Measurements from ENCODE around the gene RBM39. TPM values are rescaled to one million over a fixed set of nuclear protein-coding genes. Genes with fewer than 3 reads are reported as not detected.
A peak's percentile ranks its signal among the peaks of the same experiment; 100 is the strongest.

The RBM39 gene
- total and polyA plus RNA-seq, 2 of the 13 experiments (the other 11 are each of a cell fraction or from before 2014, with no cell fraction given): 788 to 920 TPM

- TF ChIP-seq ZNF713 (CRISPR knock-in tag; IDR thresholded peaks at IDR 0.05): 0 out of 2 replicates have a peak, but pooled peaks have one; percentile 84
- peak; percentile 95 for TF ChIP-seq ELF1 (CRISPR knock-in tag; IDR thresholded peaks at IDR 0.05)
- TF ChIP-seq MTF2 (CRISPR knock-in tag; IDR thresholded peaks at IDR 0.05; ENCODE audit: borderline replicate concordance): peak; percentile 94; the same call in 1 of the 2 replicates
- TF ChIP-seq ZNF280B (CRISPR knock-in tag; IDR thresholded peaks at IDR 0.05; ENCODE audit: borderline replicate concordance): peak; percentile 96
- TF ChIP-seq ZZZ3 (CRISPR knock-in tag; IDR thresholded peaks at IDR 0.05; ENCODE audit: borderline replicate concordance): peak; percentile 84; the same call in 1 of the 2 replicates
- TF ChIP-seq ZNF577 (CRISPR knock-in tag; IDR thresholded peaks at IDR 0.05; ENCODE audit: borderline replicate concordance, low read depth): peak; percentile 78
- TF ChIP-seq, protein P1, sequence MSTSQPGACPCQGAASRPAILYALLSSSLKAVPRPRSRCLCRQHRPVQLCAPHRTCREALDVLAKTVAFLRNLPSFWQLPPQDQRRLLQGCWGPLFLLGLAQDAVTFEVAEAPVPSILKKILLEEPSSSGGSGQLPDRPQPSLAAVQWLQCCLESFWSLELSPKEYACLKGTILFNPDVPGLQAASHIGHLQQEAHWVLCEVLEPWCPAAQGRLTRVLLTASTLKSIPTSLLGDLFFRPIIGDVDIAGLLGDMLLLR (CRISPR knock-in tag; IDR thresholded peaks at IDR 0.05): peak; percentile 96
- no peak for TF ChIP-seq RAD51 (IDR thresholded peaks at IDR 0.05; ENCODE audit: borderline replicate concordance)
- TF ChIP-seq, protein P2, sequence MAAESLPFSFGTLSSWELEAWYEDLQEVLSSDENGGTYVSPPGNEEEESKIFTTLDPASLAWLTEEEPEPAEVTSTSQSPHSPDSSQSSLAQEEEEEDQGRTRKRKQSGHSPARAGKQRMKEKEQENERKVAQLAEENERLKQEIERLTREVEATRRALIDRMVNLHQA (CRISPR knock-in tag; IDR thresholded peaks at IDR 0.05): peak; percentile 85; the same call in 1 of the 2 replicates
- TF ChIP-seq ZBTB14 (CRISPR knock-in tag; IDR thresholded peaks at IDR 0.05): peak; percentile 29
- TF ChIP-seq ZBTB40 (IDR thresholded peaks at IDR 0.05): peak; percentile 97
- peak; percentile 89 for TF ChIP-seq ZBTB40 (CRISPR knock-in tag; IDR thresholded peaks at IDR 0.05)
- TF ChIP-seq ZSCAN30 (CRISPR knock-in tag; IDR thresholded peaks at IDR 0.05): no peak
- peak; percentile 99 for TF ChIP-seq ZNF136 (CRISPR knock-in tag; IDR thresholded peaks at IDR 0.05; ENCODE audit: low read depth)
- peak; percentile 69; the same call in 1 of the 2 replicates for TF ChIP-seq SIN3B (IDR thresholded peaks at IDR 0.05; ENCODE audit: low read length)
- TF ChIP-seq TOE1 (CRISPR knock-in tag; IDR thresholded peaks at IDR 0.05): peak; percentile 99; the same call in 1 of the 2 replicates
Observed at GRCh38 chr20:35699127-35699956, 42.7 kb downstream of the RBM39 start, which contains the start of the genes NFS1 and ROMO1 (continued).
